H1 (cell line): ENCODE data around the gene CASK. TPM values are rescaled to one million over a fixed set of nuclear protein-coding genes. Genes with fewer than 3 reads are reported as not detected.

Experiments
- CTCF ChIA-PET: fragments of 300-600 bp; sonication (Branson Sonifier 250); formaldehyde crosslinking; loops from one replicate; lab custom pipeline; 2021; ENCODE audit not compliant: partially characterized antibody; lab: Charles Lee
- POLR2A ChIA-PET: fragments of 300-600 bp; sonication (Branson Sonifier 250); formaldehyde crosslinking; loops from one replicate; lab custom pipeline; 2021; ENCODE audit warnings: inconsistent platforms; ENCODE audit not compliant: partially characterized antibody; lab: Charles Lee
- DNase-seq, 2 experiments: peaks; one replicate each; pipeline versions ENCODE4 v3.0.0 to v3.0.0-alpha.2; 2010 to 2022; ENCODE audit warnings: low spot score in 2 of 2, low read depth in 1 of 2, mixed read lengths in 1 of 2
- FAIRE-seq: peaks from 2 replicates; lab custom pipeline; 2011; peaks lifted over from hg19 to GRCh38; lab: Jason Lieb, UNC
- H2AFZ ChIP-seq: 2 replicates; pipeline ENCODE4 v1.8.1; 2012; ENCODE audit warnings: low read length, inconsistent platforms
- H2AK5ac ChIP-seq: 2 replicates; pipeline ENCODE4 v1.6.1; 2013; ENCODE audit warnings: low read depth, low read length
- H2BK120ac ChIP-seq: replicated peaks from 2 replicates; pipeline ENCODE3; 2013; ENCODE audit warnings: low read depth, low read length, inconsistent platforms
- H2BK12ac ChIP-seq: 2 replicates; pipeline ENCODE4 v1.6.1; 2013; ENCODE audit warnings: low read depth, low read length
- H2BK15ac ChIP-seq: 2 replicates; pipeline ENCODE4 v1.6.1; 2013; ENCODE audit warnings: low read length
- H2BK20ac ChIP-seq: 2 replicates; pipeline ENCODE4 v1.6.1; 2013; ENCODE audit warnings: low read length
- H2BK5ac ChIP-seq: 2 replicates; pipeline ENCODE4 v1.6.1; 2013; ENCODE audit warnings: low read depth, low read length
- H3K14ac ChIP-seq: 2 replicates; pipeline ENCODE4 v1.6.1; 2013; ENCODE audit warnings: inconsistent platforms; ENCODE audit not compliant: insufficient read length
- H3K18ac ChIP-seq: 2 replicates; pipeline ENCODE4 v1.6.1; 2013; ENCODE audit warnings: low read length; ENCODE audit errors: extremely low read depth
- H3K23ac ChIP-seq: 2 replicates; pipeline ENCODE4 v1.6.1; 2013; ENCODE audit warnings: inconsistent platforms; ENCODE audit not compliant: insufficient read length
- H3K23me2 ChIP-seq: 2 replicates; pipeline ENCODE4 v1.6.1; 2013; ENCODE audit warnings: low read depth, low read length
- H3K27ac ChIP-seq: 2 replicates; pipeline ENCODE4 v1.6.1; 2011; ENCODE audit warnings: low read depth, low read length, inconsistent platforms
- H3K27me3 ChIP-seq, 4 experiments: replicated peaks in 1 of 4; 1 replicate in 1 of 4; 2 replicates in 3 of 4; pipeline versions ENCODE4 v1.6.1 to v1.8.1; 2011 to 2013; ENCODE audit warnings: low read length in 3 of 4, mild to moderate bottlenecking in 3 of 4, inconsistent platforms in 2 of 4, mixed read lengths in 2 of 4, moderate library complexity in 1 of 4; ENCODE audit not compliant: control insufficient read depth in 3 of 4, insufficient read depth in 3 of 4; ENCODE audit errors: extremely low read depth in 1 of 4
- H3K36me3 ChIP-seq, 4 experiments: 2 replicates each; pipeline versions ENCODE4 v1.6.1 to v1.8.1; 2011 to 2013; ENCODE audit warnings: mild to moderate bottlenecking in 4 of 4, low read length in 3 of 4, moderate library complexity in 2 of 4, control low read depth in 1 of 4, inconsistent platforms in 1 of 4; ENCODE audit not compliant: insufficient read depth in 4 of 4, control insufficient read depth in 2 of 4
- H3K4ac ChIP-seq: replicated peaks from 2 replicates; pipeline ENCODE3; 2013; ENCODE audit warnings: low read length, low read depth, mixed read lengths, inconsistent platforms; ENCODE audit not compliant: insufficient read length
- H3K4me1 ChIP-seq, 4 experiments: replicated peaks in 1 of 4; 1 replicate in 1 of 4; 2 replicates in 3 of 4; pipeline versions ENCODE4 v1.6.1 to v1.8.1; 2011 to 2013; ENCODE audit warnings: low read length in 3 of 4, inconsistent platforms in 2 of 4, mixed read lengths in 1 of 4; ENCODE audit not compliant: insufficient read depth in 4 of 4, control insufficient read depth in 3 of 4
- H3K4me2 ChIP-seq, 2 experiments: 2 replicates each; pipeline versions ENCODE4 v1.6.1 to v1.8.1; 2011 to 2013; ENCODE audit warnings: low read depth in 2 of 2, low read length in 2 of 2, control low read depth in 1 of 2, inconsistent platforms in 1 of 2, mild to moderate bottlenecking in 1 of 2; ENCODE audit not compliant: insufficient read depth in 1 of 2
- H3K4me3 ChIP-seq, 4 experiments: fragments of 200-600, 300-600 bp in 1 of 4; sonication (generic), shearing (Covaris generic), sonication (Bioruptor Twin) in 1 of 4; 2 replicates each; pipeline versions ENCODE4 v1.5.1 to v1.8.1; 2011 to 2016; ENCODE audit warnings: low read length in 4 of 4, low read depth in 3 of 4, control low read depth in 2 of 4, inconsistent platforms in 2 of 4, mild to moderate bottlenecking in 2 of 4, mixed read lengths in 1 of 4, moderate library complexity in 1 of 4; ENCODE audit not compliant: insufficient read depth in 2 of 4; ENCODE audit errors: extremely low read depth in 1 of 4
- H3K56ac ChIP-seq: replicated peaks from 2 replicates; pipeline ENCODE3; 2013; ENCODE audit warnings: low read depth, mild to moderate bottlenecking, mixed read lengths, low read length, inconsistent platforms; ENCODE audit not compliant: insufficient read length
- H3K79me1 ChIP-seq: 2 replicates; pipeline ENCODE4 v1.6.1; 2013; ENCODE audit warnings: low read depth, low read length, control low read depth
- H3K79me2 ChIP-seq, 2 experiments: 2 replicates each; pipeline versions ENCODE4 v1.6.1 to v1.8.1; 2012 to 2013; ENCODE audit warnings: low read length in 2 of 2, mild to moderate bottlenecking in 2 of 2, inconsistent platforms in 1 of 2; ENCODE audit not compliant: insufficient read depth in 2 of 2, control insufficient read depth in 1 of 2
- H3K9ac ChIP-seq, 4 experiments: replicated peaks in 1 of 4; 1 replicate in 1 of 4; 2 replicates in 3 of 4; pipeline versions ENCODE4 v1.6.1 to v1.8.1; 2011 to 2013; ENCODE audit warnings: low read depth in 3 of 4, low read length in 3 of 4, control low read depth in 2 of 4, mild to moderate bottlenecking in 2 of 4, moderate library complexity in 2 of 4, inconsistent platforms in 1 of 4; ENCODE audit errors: extremely low read depth in 1 of 4
- H3K9me3 ChIP-seq, 2 experiments: 2 replicates each; pipeline versions ENCODE4 v1.6.1 to v1.8.1; 2012 to 2013; ENCODE audit warnings: mild to moderate bottlenecking in 2 of 2, moderate library complexity in 2 of 2, control low read depth in 1 of 2, inconsistent platforms in 1 of 2, low read depth in 1 of 2, low read length in 1 of 2, mixed read lengths in 1 of 2; ENCODE audit not compliant: insufficient read depth in 2 of 2
- H4K20me1 ChIP-seq, 2 experiments: replicated peaks in 1 of 2; 2 replicates each; pipeline versions ENCODE3 to v1.8.1; 2011 to 2013; ENCODE audit warnings: inconsistent platforms in 2 of 2, low read length in 2 of 2, mild to moderate bottlenecking in 1 of 2; ENCODE audit not compliant: insufficient read depth in 2 of 2, control insufficient read depth in 1 of 2
- H4K5ac ChIP-seq: 2 replicates; pipeline ENCODE4 v1.6.1; 2013; ENCODE audit warnings: low read length, low read depth, mixed read lengths, inconsistent platforms; ENCODE audit not compliant: insufficient read length
- H4K8ac ChIP-seq: 2 replicates; pipeline ENCODE4 v1.8.0; 2013; ENCODE audit warnings: mild to moderate bottlenecking, moderate library complexity, low read length, inconsistent platforms; ENCODE audit not compliant: insufficient read depth; ENCODE audit errors: extremely low read depth
- H4K91ac ChIP-seq: replicated peaks from 2 replicates; pipeline ENCODE3; 2013; ENCODE audit warnings: low read length, mixed read lengths, inconsistent platforms; ENCODE audit not compliant: insufficient read length
- EGR1 ChIP-seq: IDR thresholded peaks from 2 replicates; pipeline ENCODE4 v1.6.1; 2011; ENCODE audit warnings: low read depth, low read length, borderline replicate concordance
- POU5F1 ChIP-seq: IDR thresholded peaks from 2 replicates; pipeline ENCODE4 v1.6.1; 2011; ENCODE audit warnings: low read depth, mild to moderate bottlenecking, low read length, moderate library complexity
- RBBP5 ChIP-seq: IDR thresholded peaks from 2 replicates; pipeline ENCODE4 v1.7.1; 2012; ENCODE audit warnings: low read depth, mild to moderate bottlenecking, inconsistent platforms, low read length, moderate library complexity, borderline replicate concordance
- SIRT6 ChIP-seq: IDR thresholded peaks from one replicate; pipeline ENCODE4 v1.7.1; 2012; ENCODE audit warnings: low read length, inconsistent platforms
- SIX5 ChIP-seq: IDR thresholded peaks from 2 replicates; pipeline ENCODE4 v1.6.1; 2011; ENCODE audit warnings: mild to moderate bottlenecking, low read depth, low read length
- WGBS, 2 experiments: shearing (Covaris generic) in 1 of 2; methylation state at CpG; one replicate each; pipeline versions ENCODE4 v1.1.6 to v1.1.7; 2013 to 2015; ENCODE audit warnings: low lambda C conversion rate in 2 of 2, mixed read lengths in 2 of 2, inconsistent platforms in 1 of 2, low coverage in 1 of 2, missing lambda C conversion rate in 1 of 2; ENCODE audit not compliant: insufficient replicate concordance in 2 of 2, insufficient coverage in 1 of 2, insufficient read length in 1 of 2; ENCODE audit errors: extremely low coverage in 1 of 2, missing lambda C conversion rate in 1 of 2; 5-methylcytosine and 5-hydroxymethylcytosine counted together
- polyA plus RNA-seq, 7 experiments: library from polyadenylated mRNA; depleted of rRNA in 3 of 7; stranded (reverse) in 5 of 7; unstranded in 2 of 7; fragments of >200 nt in 5 of 7; fragments of 200-250 nt in 2 of 7; gene quantifications; 1 replicate in 5 of 7; 2 replicates in 1 of 7; 4 replicates in 1 of 7; pipeline versions ENCODE4 v1.2.1 to v1.2.3, GENCODE V29; 2011 to 2013; ENCODE audit warnings: missing spikeins in 2 of 7, mixed read lengths in 2 of 7
- total RNA-seq: library from RNA; stranded (reverse); fragmentation: NEBNext Ultra II Directional; extraction: Animal tissue kit (Norgen Biotek cat#: 25700); gene quantifications from 2 replicates; pipeline ENCODE4 v1.2.1, GENCODE V29; 2021

Gene CASK
- total and polyA plus RNA-seq, 2 of the 8 experiments (the other 6 are each of a cell fraction or from before 2014, with no cell fraction given) = 21.6 to 55.1 TPM

- POLR2A ChIA-PET = no interaction called here
- Histone ChIP-seq H2AFZ (no peak overlapping the region), H2BK12ac (no peak overlapping the region), H3K4me1 (peaks cover 0 to 4% (median 0%) of the 10 kb centered on the region in 4 experiments; a peak in 3 of 7 replicates), H3K9me3 (no peaks in the 10 kb centered on the region), H3K27me3 (no peaks in the 10 kb centered on the region), H3K79me1 (no peaks in the 10 kb centered on the region), H4K5ac (no peak overlapping the region), H3K56ac (no peak overlapping the region), H3K18ac (no peak overlapping the region), H3K36me3 (no peaks in the 10 kb centered on the region), H2BK120ac (no peak overlapping the region), H3K4me3 (no peak overlapping the region), H2AK5ac (no peak overlapping the region), H3K4me2 (no peak overlapping the region), H3K23me2 (no peaks in the 10 kb centered on the region), H3K9ac (no peak overlapping the region), H2BK15ac (no peak overlapping the region), H4K20me1 (no peaks in the 10 kb centered on the region), H3K27ac (no peak overlapping the region), H4K8ac (no peak overlapping the region), H3K4ac (no peak overlapping the region), H3K14ac (no peak overlapping the region), H3K79me2 (no peaks in the 10 kb centered on the region), H2BK5ac (no peak overlapping the region), H2BK20ac (no peak overlapping the region), H4K91ac (no peak overlapping the region), H3K23ac (no peak overlapping the region)
- FAIRE-seq (no peak), DNase-seq (no peak)
- WGBS, 2 experiments = 85% methylated on average over 7 of the region's 7 CpGs; no CpG with 5 or more reads in 1 of the 2 experiments
- CTCF ChIA-PET = interaction anchor here (0.8 kb wide), 1 partner anchor 21 kb away, joined by 3 read pairs; no protein-coding TSS in a partner anchor
- no peak for TF ChIP-seq SIRT6
- no peak for TF ChIP-seq SIX5
- no peak for TF ChIP-seq RBBP5
- no peak for TF ChIP-seq EGR1
- no peak for TF ChIP-seq POU5F1
These were observed 186.3 kb downstream of the CASK start for GRCh38 chrX:41737065-41737464.
